BLaER1 (cell line): Measurements from ENCODE around the gene WDR33.

Experiments
- H3K27ac ChIP-seq: shearing (Covaris generic); formaldehyde crosslinking; 2 replicates; pipeline ENCODE4 v1.8.1; 2022
- H3K27me3 ChIP-seq: shearing (Covaris generic); formaldehyde crosslinking; 2 replicates; pipeline ENCODE4 v1.8.1; 2022
- H3K36me3 ChIP-seq: shearing (Covaris generic); formaldehyde crosslinking; 2 replicates; pipeline ENCODE4 v1.8.1; 2022
- H3K4me1 ChIP-seq: shearing (Covaris generic); formaldehyde crosslinking; 2 replicates; pipeline ENCODE4 v1.8.1; 2022
- H3K4me2 ChIP-seq: shearing (Covaris generic); formaldehyde crosslinking; 2 replicates; pipeline ENCODE4 v1.8.1; 2022
- H3K4me3 ChIP-seq: shearing (Covaris generic); formaldehyde crosslinking; 2 replicates; pipeline ENCODE4 v1.8.1; 2022
- H3K9ac ChIP-seq: shearing (Covaris generic); formaldehyde crosslinking; 2 replicates; pipeline ENCODE4 v1.8.1; 2022
- H3K9me3 ChIP-seq: shearing (Covaris generic); formaldehyde crosslinking; 2 replicates; pipeline ENCODE4 v1.8.1; 2022
- H4K20me1 ChIP-seq: shearing (Covaris generic); formaldehyde crosslinking; 2 replicates; pipeline ENCODE4 v1.8.1; 2022
- Cebpa-rat ChIP-seq: shearing (Covaris generic); IDR thresholded peaks from 2 replicates; pipeline ENCODE4 v1.8.1; 2022

Gene WDR33

DNA sequence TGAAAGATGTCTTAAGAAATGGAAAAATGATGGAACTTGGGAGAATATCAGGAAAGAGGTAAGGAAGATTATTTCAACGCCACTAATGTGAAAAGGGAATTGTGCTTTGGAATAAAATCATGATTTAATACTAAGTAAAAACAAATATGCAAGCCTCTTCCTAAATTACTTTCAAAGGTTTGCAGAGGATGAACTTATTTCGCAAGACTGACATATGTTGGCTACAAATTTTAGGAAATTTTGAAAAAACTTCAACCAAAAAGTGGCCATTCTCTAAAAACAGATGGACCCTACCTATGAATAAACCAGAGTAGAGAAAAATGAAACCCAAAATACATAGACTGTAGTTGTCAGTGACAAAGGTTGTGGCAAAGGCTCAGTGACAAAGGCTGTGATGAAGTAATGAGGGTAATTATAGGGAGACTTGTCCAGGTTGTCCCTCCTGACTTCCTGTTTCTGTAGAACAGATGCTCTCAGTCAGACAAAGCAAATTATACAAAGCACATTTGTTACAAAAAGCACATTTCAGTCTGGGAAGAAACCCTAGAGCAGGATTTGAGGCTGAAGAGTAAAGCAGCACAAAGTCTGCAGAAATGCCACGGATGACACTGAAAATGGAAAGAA is 70.2 kb downstream of the WDR33 start:
- Histone ChIP-seq H3K9ac (no peak overlapping the region), H3K4me1 (no peaks in the 10 kb centered on the region), H3K4me2 (no peak overlapping the region), H3K9me3 (no peaks in the 10 kb centered on the region), H3K36me3 (peaks cover 76% of the 10 kb centered on the region), H3K4me3 (no peak overlapping the region), H3K27ac (no peak overlapping the region), H3K27me3 (no peaks in the 10 kb centered on the region), H4K20me1 (no peaks in the 10 kb centered on the region)
- peak; percentile 54; the same call in 1 of the 2 replicates for TF ChIP-seq Cebpa-rat

DNA sequence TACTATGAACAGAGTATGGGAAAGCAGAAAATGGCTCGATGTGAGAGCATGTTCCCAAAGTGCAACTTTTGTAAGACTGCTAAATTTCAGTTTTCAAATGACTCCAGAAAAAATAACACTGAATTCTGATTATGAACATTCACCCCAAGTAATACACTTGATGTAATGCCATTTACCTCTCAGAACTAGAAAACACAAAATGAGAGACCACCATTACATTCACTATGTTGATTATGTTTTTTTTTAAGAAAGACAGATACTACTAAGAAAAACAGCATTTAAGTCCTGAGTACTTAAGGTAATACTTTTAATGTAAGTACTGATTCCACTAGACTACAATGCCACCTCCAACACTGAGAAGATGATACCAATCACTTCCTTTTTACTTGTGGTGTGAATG is 71.2 kb downstream of the WDR33 start:
- Histone ChIP-seq H3K27me3 (no peaks in the 10 kb centered on the region), H3K4me2 (no peak overlapping the region), H3K27ac (no peak overlapping the region), H3K4me1 (no peaks in the 10 kb centered on the region), H3K9ac (no peak overlapping the region), H4K20me1 (no peaks in the 10 kb centered on the region), H3K4me3 (no peak overlapping the region), H3K9me3 (no peaks in the 10 kb centered on the region), H3K36me3 (peaks cover 67% of the 10 kb centered on the region)
- TF ChIP-seq Cebpa-rat = no peak

DNA sequence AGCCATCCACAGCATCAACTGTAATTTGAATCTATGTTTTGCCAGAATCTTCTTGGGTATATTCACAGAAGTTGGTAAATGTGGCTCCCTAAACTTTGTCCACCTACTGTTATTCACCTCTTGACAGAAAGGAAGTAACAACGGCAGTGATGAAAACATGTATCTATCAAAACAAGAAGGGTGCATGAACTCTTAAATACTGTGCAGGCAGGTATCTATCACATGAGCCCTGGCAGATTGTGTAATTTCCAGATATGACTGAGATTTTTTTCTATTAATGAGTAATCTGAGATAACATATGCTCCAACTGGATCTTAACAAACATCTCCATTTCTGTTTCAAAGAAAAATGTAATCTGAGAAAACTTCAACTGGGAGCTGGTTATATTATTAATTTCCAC is 73.1 kb downstream of the WDR33 start:
- TF ChIP-seq Cebpa-rat = no peak
- Histone ChIP-seq H3K4me1 (no peaks in the 10 kb centered on the region), H3K9me3 (no peaks in the 10 kb centered on the region), H4K20me1 (no peaks in the 10 kb centered on the region), H3K27ac (no peak overlapping the region), H3K27me3 (no peaks in the 10 kb centered on the region), H3K4me3 (no peak overlapping the region), H3K9ac (no peak overlapping the region), H3K36me3 (peaks cover 54% of the 10 kb centered on the region), H3K4me2 (no peak overlapping the region)

DNA sequence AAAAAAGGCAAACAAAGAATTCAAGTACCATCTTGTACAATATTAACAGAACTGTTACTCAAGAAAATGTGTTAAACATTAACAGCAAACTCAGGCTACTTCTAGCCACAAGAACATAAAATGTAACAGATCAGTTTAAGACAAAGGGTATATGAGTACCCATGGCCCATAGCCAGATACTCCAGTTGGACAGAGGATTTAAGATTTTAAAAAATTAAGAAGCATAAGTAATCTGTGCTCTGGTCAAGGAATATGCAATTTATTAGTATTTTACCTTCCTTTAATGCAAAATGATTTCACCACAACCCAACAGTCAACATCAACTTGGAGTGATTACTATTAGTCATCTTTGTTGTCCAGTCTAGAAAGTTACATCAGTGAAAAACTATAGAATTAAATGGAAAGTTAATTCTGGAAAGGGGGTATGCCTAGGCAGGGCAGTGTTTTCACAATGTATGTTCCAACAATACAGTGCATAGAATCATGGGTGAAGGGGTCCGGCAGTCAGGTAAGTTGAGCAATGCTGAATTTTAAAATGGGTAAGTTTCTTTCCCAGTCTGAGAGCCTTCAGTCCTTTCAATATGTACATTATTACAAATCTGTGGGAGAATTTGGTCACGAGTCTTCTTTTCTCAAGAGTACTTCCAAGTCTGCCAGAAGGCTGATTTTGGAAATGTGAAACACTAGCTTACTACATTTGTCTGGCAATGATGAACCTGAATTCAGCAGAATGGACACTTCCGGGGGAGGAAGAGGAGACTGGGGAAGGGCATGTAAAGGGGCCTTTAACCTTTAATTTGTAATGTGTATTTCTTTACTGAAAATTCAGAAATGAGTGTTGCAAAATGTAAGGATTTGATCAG is 75.2 kb downstream of the WDR33 start:
- Histone ChIP-seq H3K4me3 (no peak overlapping the region), H3K9ac (no peak overlapping the region), H3K4me1 (no peaks in the 10 kb centered on the region), H3K27ac (no peak overlapping the region), H3K27me3 (no peaks in the 10 kb centered on the region), H3K36me3 (peaks cover 36% of the 10 kb centered on the region), H3K9me3 (no peaks in the 10 kb centered on the region), H3K4me2 (no peak overlapping the region), H4K20me1 (no peaks in the 10 kb centered on the region)
- TF ChIP-seq Cebpa-rat = no peak

DNA sequence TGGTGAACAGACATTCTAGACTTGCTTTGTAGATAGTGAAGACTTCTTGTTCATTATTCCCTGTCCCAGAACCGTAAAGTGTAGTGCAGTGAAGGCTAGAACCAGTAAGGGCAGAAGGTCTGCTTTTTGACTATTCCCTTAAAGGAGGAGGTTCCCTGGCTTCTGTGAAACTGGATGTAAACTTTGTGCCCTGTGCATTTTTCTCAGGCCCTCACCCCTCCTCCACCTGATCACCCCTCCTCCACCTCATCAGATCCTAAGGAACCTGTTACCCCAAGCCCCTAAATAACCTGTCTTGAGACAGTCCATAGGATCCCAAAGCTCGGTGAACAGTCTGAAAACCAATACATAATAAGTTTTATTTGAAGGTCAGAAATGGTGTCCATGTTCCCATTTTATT is 75.9 kb downstream of the WDR33 start:
- Histone ChIP-seq H3K9me3 (no peaks in the 10 kb centered on the region), H4K20me1 (no peaks in the 10 kb centered on the region), H3K27me3 (no peaks in the 10 kb centered on the region), H3K36me3 (peaks cover 29% of the 10 kb centered on the region), H3K27ac (no peak overlapping the region), H3K4me1 (no peaks in the 10 kb centered on the region), H3K9ac (no peak overlapping the region), H3K4me2 (no peak overlapping the region), H3K4me3 (no peak overlapping the region)
- TF ChIP-seq Cebpa-rat = no peak

DNA sequence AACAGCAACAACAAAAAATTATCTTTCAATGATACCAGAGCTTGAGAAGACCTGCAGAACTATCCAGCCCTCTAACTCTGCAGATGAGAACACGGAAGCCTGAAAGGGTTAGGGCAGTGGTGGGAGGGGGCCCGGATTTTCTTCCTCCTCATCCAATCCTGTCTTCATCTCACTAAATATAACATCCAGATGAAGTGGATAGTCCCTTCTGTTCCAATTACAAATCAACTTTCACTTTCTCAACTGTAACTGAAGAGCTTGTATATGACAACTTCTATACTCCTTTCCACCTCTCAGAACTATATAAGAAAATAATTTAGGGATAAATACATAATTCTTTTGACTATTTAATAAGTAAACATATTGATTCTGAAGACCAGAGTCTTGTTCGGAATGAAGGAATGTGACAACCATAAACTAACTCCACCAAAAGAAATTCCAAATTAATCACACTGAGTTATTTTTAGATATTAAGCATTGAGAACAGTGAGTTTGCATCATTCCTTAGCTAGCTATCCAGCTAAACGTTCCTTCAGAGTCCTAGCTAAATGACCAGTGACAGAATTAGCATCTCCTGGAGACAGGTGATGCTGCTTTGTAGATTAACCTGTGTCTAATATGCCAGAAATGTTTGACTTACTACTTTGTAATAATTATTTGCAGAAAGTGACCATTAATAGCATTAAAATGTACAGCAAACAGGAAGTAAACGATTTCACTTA is 77.0 kb downstream of the WDR33 start:
- Histone ChIP-seq H3K4me2 (no peak overlapping the region), H4K20me1 (no peaks in the 10 kb centered on the region), H3K9me3 (no peaks in the 10 kb centered on the region), H3K36me3 (peaks cover 20% of the 10 kb centered on the region), H3K27me3 (no peaks in the 10 kb centered on the region), H3K9ac (no peak overlapping the region), H3K4me1 (no peaks in the 10 kb centered on the region), H3K4me3 (no peak overlapping the region), H3K27ac (no peak overlapping the region)
- TF ChIP-seq Cebpa-rat = no peak

DNA sequence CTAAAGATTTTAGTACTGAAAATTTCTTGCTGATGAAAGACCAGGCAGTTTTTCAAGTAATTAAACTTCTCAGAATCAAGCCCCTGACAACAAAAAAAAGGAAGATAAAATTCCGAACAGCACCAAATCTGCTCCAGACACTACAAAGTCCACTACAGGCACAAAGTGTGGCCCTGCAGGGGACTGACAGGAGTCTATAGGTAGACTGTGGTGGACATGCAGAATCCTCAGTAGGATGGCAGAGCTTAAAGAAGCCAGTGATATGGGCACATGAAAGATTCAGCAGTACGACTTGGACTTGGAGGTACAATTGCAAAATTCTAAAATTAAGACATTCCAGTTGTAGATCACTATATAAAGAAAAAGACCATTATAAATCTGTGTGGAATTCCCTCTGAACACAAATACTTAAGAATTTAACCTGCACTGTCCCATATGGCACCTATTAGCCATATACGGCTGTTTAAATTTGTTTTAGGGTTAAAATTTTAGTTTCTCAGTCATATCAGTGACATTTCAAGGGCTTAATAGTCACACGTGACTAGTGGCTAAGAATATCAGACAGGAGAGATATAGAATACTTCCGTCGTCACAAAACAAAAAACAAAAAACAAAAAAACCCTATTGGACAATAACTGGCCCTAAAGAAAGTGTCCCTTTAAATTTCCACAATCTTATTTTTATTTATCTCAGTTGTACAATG is 77.7 kb downstream of the WDR33 start:
- no peak overlapping the region for H3K4me3 ChIP-seq
- no peaks in the 10 kb centered on the region for H3K9me3 ChIP-seq
- no peak overlapping the region for H3K27ac ChIP-seq
- H3K36me3 ChIP-seq = peaks cover 15% of the 10 kb centered on the region
- no peaks in the 10 kb centered on the region for H3K27me3 ChIP-seq
- no peak for TF ChIP-seq Cebpa-rat
- no peaks in the 10 kb centered on the region for H3K4me1 ChIP-seq
- H3K9ac ChIP-seq = no peak overlapping the region
- no peak overlapping the region for H3K4me2 ChIP-seq
- H4K20me1 ChIP-seq = no peaks in the 10 kb centered on the region

DNA sequence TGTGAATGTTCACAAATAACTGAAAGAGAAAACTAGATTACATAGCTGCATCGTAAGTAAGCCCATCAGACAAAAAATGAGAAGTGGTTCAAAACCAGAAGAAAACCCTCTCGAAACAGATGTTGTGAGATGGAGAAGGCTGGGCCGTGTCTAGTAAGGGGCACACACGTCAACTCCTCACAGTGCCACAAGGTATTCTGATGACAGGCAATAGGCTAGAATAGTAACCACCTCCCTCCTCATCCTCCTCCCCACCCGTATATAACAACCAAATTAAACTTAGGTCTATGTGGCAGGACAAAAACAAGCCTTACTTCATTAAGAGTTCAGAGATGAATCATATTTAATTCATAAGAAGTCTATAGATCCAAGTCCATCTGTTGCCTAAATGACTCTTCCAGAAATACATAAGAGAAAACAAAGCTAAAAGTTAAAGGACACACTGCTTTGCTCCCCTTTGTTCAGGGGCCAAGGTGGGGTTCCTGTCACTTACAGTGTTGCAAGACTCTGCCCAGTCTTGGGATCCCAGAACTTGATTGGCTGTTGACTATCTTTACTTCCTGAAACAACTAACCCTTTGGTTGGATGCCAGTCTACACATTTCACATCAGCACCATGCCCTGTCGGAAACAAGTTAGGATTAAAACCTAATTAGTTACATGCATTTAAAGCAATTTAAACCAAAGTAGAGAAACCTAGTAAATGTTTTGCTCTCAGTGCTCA is 84.7 kb downstream of the WDR33 start:
- TF ChIP-seq Cebpa-rat = no peak
- Histone ChIP-seq H3K36me3 (peaks cover 51% of the 10 kb centered on the region), H3K4me2 (no peak overlapping the region)

DNA sequence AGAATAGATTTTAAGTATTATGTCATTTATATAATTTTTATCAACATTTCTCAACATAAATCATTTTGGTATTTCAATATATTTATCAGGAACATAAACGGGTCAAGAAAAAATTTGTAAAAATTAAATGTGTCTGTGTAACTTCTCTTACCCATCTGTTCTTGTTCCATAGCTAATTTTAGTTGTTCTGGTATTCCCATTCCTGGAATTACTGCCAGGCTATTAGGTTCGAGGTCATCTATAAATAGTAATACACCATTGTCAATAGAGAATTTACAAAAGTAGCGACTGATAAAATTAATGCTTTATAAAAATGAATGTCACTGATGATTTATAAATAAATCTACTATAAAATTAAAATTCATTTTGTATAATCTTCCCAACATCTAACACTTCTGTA is 88.2 kb downstream of the WDR33 start:
- TF ChIP-seq Cebpa-rat = no peak
- Histone ChIP-seq H3K4me1 (no peaks in the 10 kb centered on the region; the same call in 1 of the 2 replicates), H3K27ac (no peak overlapping the region), H4K20me1 (no peaks in the 10 kb centered on the region), H3K4me2 (no peak overlapping the region), H3K9ac (no peak overlapping the region), H3K36me3 (peaks cover 84% of the 10 kb centered on the region), H3K27me3 (no peaks in the 10 kb centered on the region), H3K4me3 (no peak overlapping the region), H3K9me3 (no peaks in the 10 kb centered on the region)

More for the DNA sequence above, 84.7 kb downstream of the WDR33 start:
- Histone ChIP-seq H3K27me3 (no peaks in the 10 kb centered on the region), H3K4me3 (no peak overlapping the region), H3K9ac (no peak overlapping the region), H4K20me1 (no peaks in the 10 kb centered on the region), H3K9me3 (no peaks in the 10 kb centered on the region), H3K27ac (no peak overlapping the region), H3K4me1 (no peaks in the 10 kb centered on the region)
